WTC11 (cell line): Measurements from ENCODE around the gene PSD. TPM values are rescaled to one million over a fixed set of nuclear protein-coding genes. Genes with fewer than 3 reads are reported as not detected.

Experiments used
- ATAC-seq: fragments of 200-7000 bp; cut with Tn5 transposase; 2 replicates; pipeline ENCODE4 v1.10.0; 2021; ENCODE audit warnings: mild to moderate bottlenecking, moderate library complexity
- CTCF ChIA-PET: fragments of 300-600 bp; sonication (Branson Sonifier 250); formaldehyde crosslinking; loops from one replicate; lab custom pipeline; 2021; ENCODE audit warnings: antibody characterized with exemption; lab: Charles Lee
- POLR2A ChIA-PET: fragments of 350-600 bp; sonication (Branson Sonifier 250); formaldehyde crosslinking; loops from one replicate; lab custom pipeline; 2021; ENCODE audit warnings: antibody characterized with exemption; lab: Charles Lee
- DNase-seq: peaks from one replicate; pipeline ENCODE4 v3.0.0; 2021; ENCODE audit warnings: low spot score
- H3K27ac Mint-ChIP-seq: 2 replicates; pipeline ENCODE4 v1.8.0; 2021; ENCODE audit warnings: mixed read lengths
- H3K27me3 Mint-ChIP-seq: 2 replicates; pipeline ENCODE4 v1.8.0; 2021; ENCODE audit warnings: low read depth, mild to moderate bottlenecking, moderate library complexity, mixed read lengths
- H3K36me3 Mint-ChIP-seq: 2 replicates; pipeline ENCODE4 v1.8.0; 2021; ENCODE audit warnings: mixed read lengths
- H3K4me1 Mint-ChIP-seq: 2 replicates; pipeline ENCODE4 v1.8.0; 2022; ENCODE audit warnings: mixed read lengths
- H3K4me3 Mint-ChIP-seq: 2 replicates; pipeline ENCODE4 v1.8.0; 2021; ENCODE audit warnings: mild to moderate bottlenecking, moderate library complexity, mixed read lengths
- H3K9me3 Mint-ChIP-seq: 2 replicates; pipeline ENCODE4 v1.8.0; 2021; ENCODE audit warnings: mixed read lengths
- ATF2 ChIP-seq: sonication (generic); formaldehyde crosslinking; IDR thresholded peaks from 2 replicates; pipeline ENCODE4 v1.8.1; 2022; ENCODE audit warnings: low read depth, missing genetic modification reagents, borderline replicate concordance
- ELF4 ChIP-seq: sonication (generic); formaldehyde crosslinking; IDR thresholded peaks from 2 replicates; pipeline ENCODE4 v1.8.1; 2022; ENCODE audit warnings: low read depth, mild to moderate bottlenecking, moderate library complexity, missing genetic modification reagents
- FOXJ3 ChIP-seq: sonication (generic); formaldehyde crosslinking; IDR thresholded peaks from 2 replicates; pipeline ENCODE4 v1.9.0; 2021; ENCODE audit warnings: missing genetic modification reagents, mild to moderate bottlenecking, borderline replicate concordance
- GABPB1 ChIP-seq: sonication (generic); formaldehyde crosslinking; IDR thresholded peaks from 2 replicates; pipeline ENCODE4 v1.8.1; 2023; ENCODE audit warnings: mild to moderate bottlenecking, missing genetic modification reagents
- GRHL2 ChIP-seq: fragments of 250-450 bp; sonication (Bioruptor Pico); IDR thresholded peaks from 2 replicates; pipeline ENCODE4 v1.8.0; 2022; ENCODE audit warnings: mild to moderate bottlenecking, moderate library complexity; ENCODE audit not compliant: insufficient replicate concordance, severe bottlenecking
- GTF2I ChIP-seq: fragments of 250-450 bp; sonication (Bioruptor Pico); conservative IDR thresholded peaks from 2 replicates; pipeline ENCODE4 v1.4.0; 2021; ENCODE audit warnings: mild to moderate bottlenecking
- HMGA2 ChIP-seq: fragments of 250-450 bp; sonication (Bioruptor Pico); IDR thresholded peaks from 2 replicates; pipeline ENCODE4 v1.4.0; 2021; ENCODE audit warnings: mild to moderate bottlenecking, moderate library complexity
- JAZF1 ChIP-seq: fragments of 250-450 bp; sonication (Bioruptor Pico); IDR thresholded peaks from 2 replicates; pipeline ENCODE4 v1.9.0; 2021; ENCODE audit warnings: moderate library complexity, mild to moderate bottlenecking, inconsistent platforms
- MLX ChIP-seq: sonication (generic); formaldehyde crosslinking; IDR thresholded peaks from 2 replicates; pipeline ENCODE4 v1.8.1; 2023; ENCODE audit warnings: mild to moderate bottlenecking, missing genetic modification reagents, moderate library complexity
- NFATC4 ChIP-seq: fragments of 250-450 bp; sonication (Bioruptor Pico); IDR thresholded peaks from 2 replicates; pipeline ENCODE4 v1.9.0; 2021; ENCODE audit warnings: mild to moderate bottlenecking
- OVOL2 ChIP-seq: fragments of 250-450 bp; sonication (Bioruptor Pico); IDR thresholded peaks from 2 replicates; pipeline ENCODE4 v1.9.0; 2021; ENCODE audit warnings: mild to moderate bottlenecking, borderline replicate concordance
- SOX15 ChIP-seq: fragments of 250-450 bp; sonication (Bioruptor Pico); IDR thresholded peaks from 2 replicates; pipeline ENCODE4 v1.9.0; 2021; ENCODE audit warnings: mild to moderate bottlenecking
- SP1 ChIP-seq: sonication (generic); formaldehyde crosslinking; conservative IDR thresholded peaks from 2 replicates; pipeline ENCODE4 v1.8.1; 2022; ENCODE audit warnings: missing genetic modification reagents
- TEAD4 ChIP-seq: sonication (generic); formaldehyde crosslinking; IDR thresholded peaks from 2 replicates; pipeline ENCODE4 v1.8.0; 2022; ENCODE audit warnings: mild to moderate bottlenecking, missing genetic modification reagents
- ZNF416 ChIP-seq: fragments of 250-450 bp; sonication (Bioruptor Pico); IDR thresholded peaks from 2 replicates; pipeline ENCODE4 v1.9.0; 2021; ENCODE audit warnings: mild to moderate bottlenecking, inconsistent platforms
- ZNF423 ChIP-seq: fragments of 250-450 bp; sonication (Bioruptor Pico); IDR thresholded peaks from 2 replicates; pipeline ENCODE4 v2.1.2; 2022; ENCODE audit warnings: mild to moderate bottlenecking, moderate library complexity
- ZNF671 ChIP-seq: fragments of 250-450 bp; sonication (Bioruptor Pico); IDR thresholded peaks from 2 replicates; pipeline ENCODE4 v1.8.0; 2021; ENCODE audit warnings: mild to moderate bottlenecking
- microRNA-seq: library from miRNA; unstranded; fragments of <30 nt; microRNA quantifications from one replicate; pipeline ENCODE4 v1.2.0, GENCODE V29; 2022; ENCODE audit warnings: borderline number of aligned reads
- total RNA-seq: library from RNA; stranded (reverse); gene quantifications from 3 replicates; pipeline ENCODE4 v1.2.3, GENCODE V29; 2021

The PSD gene
- total RNA-seq, 1 experiment from 2014 or later = 12.5 TPM

DNA sequence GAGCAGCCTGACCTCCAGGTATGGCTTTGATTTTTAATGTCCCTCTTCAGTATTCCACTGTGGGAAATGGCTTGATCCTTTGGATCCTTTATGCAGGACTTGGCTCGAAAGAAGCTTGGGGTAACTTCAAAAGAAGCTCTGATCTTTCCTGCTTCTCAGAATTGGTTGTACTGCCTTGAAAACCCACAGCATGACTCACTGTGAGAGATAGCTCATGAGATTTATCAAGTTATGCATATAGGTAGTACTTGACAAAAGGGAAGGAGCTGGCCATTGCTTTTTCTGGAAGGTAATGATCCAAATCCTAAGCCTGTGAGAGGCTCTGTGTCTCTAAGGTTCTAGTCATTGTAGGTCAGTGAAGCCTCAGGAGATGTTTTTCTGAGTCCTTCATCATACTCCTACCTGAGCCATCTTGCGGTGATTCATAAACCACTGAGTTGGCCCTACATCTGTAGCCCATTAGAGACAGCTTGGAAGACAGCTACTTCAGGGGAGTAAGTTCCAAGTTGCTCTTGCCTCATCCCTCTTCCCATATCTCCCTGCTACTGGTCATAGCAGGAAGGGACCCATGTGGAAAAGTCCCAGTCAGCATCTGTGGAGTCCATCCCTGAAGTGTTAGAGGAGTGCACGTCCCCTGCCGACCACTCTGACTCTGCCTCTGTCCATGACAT, 59.7 kb downstream of the PSD start (continued):
- TF ChIP-seq MLX (CRISPR knock-in tag) (no peak), HMGA2 (CRISPR knock-in tag) (no peak), GABPB1 (CRISPR knock-in tag) (no peak), SOX15 (CRISPR knock-in tag) (no peak), ZNF671 (CRISPR knock-in tag) (no peak), GRHL2 (CRISPR knock-in tag) (no peak)

GRCh38 chr10:102354451-102354850, 64.1 kb downstream of the PSD start:
- Mint-ChIP-seq H3K27me3 (no peaks in the 10 kb centered on the region), H3K36me3 (peaks cover 12% of the 10 kb centered on the region; the same call in 1 of the 2 replicates), H3K27ac (no peak overlapping the region), H3K4me3 (no peak overlapping the region), H3K9me3 (no peaks in the 10 kb centered on the region)
- POLR2A ChIA-PET = no interaction called here
- DNase-seq = no peak
- CTCF ChIA-PET = interaction anchor here (1.1 to 20.2 kb wide), 4 partner anchors 8 to 185 kb away, joined by 3 to 906 read pairs (median 4); partner anchors contain the start of genes ELOVL3 and PITX3
- TF ChIP-seq TEAD4 (CRISPR knock-in tag) = no peak
- TF ChIP-seq ZNF423 = no peak
- no peak for TF ChIP-seq SP1 (CRISPR knock-in tag)
- TF ChIP-seq OVOL2 (CRISPR knock-in tag) = no peak
- no peak for TF ChIP-seq GABPB1 (CRISPR knock-in tag)
- TF ChIP-seq ATF2 (CRISPR knock-in tag) = no peak
- TF ChIP-seq FOXJ3 (CRISPR knock-in tag) = no peak
- TF ChIP-seq GTF2I (CRISPR knock-in tag) = no peak
- TF ChIP-seq ZNF416 (CRISPR knock-in tag) = no peak
- no peak for TF ChIP-seq JAZF1 (CRISPR knock-in tag)
- no peak for TF ChIP-seq ELF4 (CRISPR knock-in tag)
- TF ChIP-seq NFATC4 (CRISPR knock-in tag) = no peak
- TF ChIP-seq, all 79 proteins: peak for 0
- no peak for ATAC-seq
- no peaks in the 10 kb centered on the region for H3K4me1 Mint-ChIP-seq

Small RNA genes lying within 50 kb of the gene (microRNA-seq; reads per million reads assigned to microRNA genes)
- gene MIR146B = 6.3 reads per million, percentile 18 among the genes with 10 or more reads in this experiment

Other genes starting within 250 kb of the PSD start
- gene ELOVL3, start 192.5 kb downstream of the PSD start, total RNA-seq = 0.17 to 0.46 TPM (median 0.34 TPM) in 3 replicates
- gene PITX3, start 177.3 kb downstream of the PSD start, total RNA-seq = 0.32 to 0.81 TPM (median 0.48 TPM) in 3 replicates
- 29.8 to 32.4 TPM (median 32.1 TPM) in 3 replicates for gene GBF1, start 173.3 kb downstream of the PSD start, total RNA-seq
- 24.6 to 28.0 TPM (median 27.6 TPM) in 3 replicates for gene NFKB2, start 23.1 kb downstream of the PSD start, total RNA-seq
- 21.6 to 24.6 TPM (median 23.2 TPM) in 3 replicates for gene FBXL15, start 2.1 kb upstream of the PSD start, total RNA-seq
- 40.2 to 69.0 TPM (median 65.8 TPM) in 3 replicates for gene CUEDC2, start 13.8 kb upstream of the PSD start, total RNA-seq
- 0.57 to 0.96 TPM (median 0.87 TPM) in 3 replicates for gene C10orf95, start 32.8 kb upstream of the PSD start, total RNA-seq
- 93.3 to 94.6 TPM (median 93.6 TPM) in 3 replicates for gene ACTR1A, start 83.9 kb upstream of the PSD start, total RNA-seq
- gene SUFU, start 85.2 kb upstream of the PSD start, total RNA-seq = 11.6 to 13.1 TPM (median 12.8 TPM) in 3 replicates
- 36.3 to 40.3 TPM (median 36.8 TPM) in 3 replicates for gene TRIM8, start 225.7 kb upstream of the PSD start, total RNA-seq